Nucleus accumbens (tissue), 56 donors: ENCODE data around the gene NIFK.
"Not testable (repeated sequence)": the region's sequence is repeated elsewhere in the genome, so short reads cannot be mapped to it uniquely, and the experiment has no call there.

ENCODE experiments used
- DNase-seq, 56 donors: peaks; one replicate each; lab custom pipeline; 2025; lab: John Stamatoyannopoulos, UW

NIFK gene

DNA sequence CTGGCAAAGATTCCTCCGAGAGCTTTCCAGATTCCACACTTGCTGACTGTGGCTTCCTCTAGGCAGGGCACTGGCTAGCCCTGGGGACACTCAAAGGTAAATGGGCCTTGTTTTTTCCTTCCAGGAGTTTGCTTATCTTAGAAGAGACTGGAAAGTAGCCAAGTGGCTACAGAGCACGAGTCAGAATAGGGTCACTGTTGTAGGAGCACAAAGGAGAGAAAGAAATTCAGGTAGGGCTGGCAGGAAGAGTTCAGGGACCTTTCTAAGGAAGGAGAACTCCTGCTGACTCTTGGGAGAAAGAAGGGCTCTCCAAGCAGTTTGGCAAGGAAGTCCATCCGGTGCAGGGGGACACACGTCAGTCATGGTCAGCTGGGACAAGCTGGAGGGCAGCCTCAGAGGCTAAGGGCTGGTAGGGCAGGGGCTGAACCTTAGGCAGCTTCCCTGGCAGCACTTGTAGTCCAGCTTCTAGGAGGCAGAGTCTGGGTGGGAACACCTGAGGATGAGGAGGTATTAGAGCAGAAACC is 39.5 kb downstream of the NIFK start:
- DNase-seq, result no peak

DNA sequence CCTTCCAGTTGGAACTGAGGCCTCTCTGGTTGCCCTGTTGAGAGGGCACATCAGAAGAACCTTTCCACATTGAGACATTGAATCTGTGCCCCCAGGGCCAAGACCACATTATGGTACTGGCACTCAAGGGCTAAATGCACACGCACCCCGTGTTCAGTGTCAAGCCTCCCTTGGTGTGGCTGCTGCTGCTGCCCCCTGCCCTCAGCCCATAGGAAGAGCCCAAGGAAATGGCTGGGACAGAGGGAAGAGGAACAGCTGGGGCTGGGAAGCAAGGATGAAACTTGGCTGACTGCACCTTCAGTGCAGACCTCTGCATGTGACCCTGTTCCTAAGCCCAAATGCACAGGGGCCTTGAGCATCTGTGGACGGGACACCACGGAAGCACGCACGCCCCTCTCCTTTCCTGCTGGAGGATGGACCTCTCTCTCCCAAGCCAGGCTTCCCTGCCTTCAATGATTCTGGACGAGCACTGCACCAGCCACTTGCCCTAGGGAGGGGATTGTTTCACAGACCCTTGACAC is 40.2 kb downstream of the NIFK start:
- DNase-seq, result no peak

DNA sequence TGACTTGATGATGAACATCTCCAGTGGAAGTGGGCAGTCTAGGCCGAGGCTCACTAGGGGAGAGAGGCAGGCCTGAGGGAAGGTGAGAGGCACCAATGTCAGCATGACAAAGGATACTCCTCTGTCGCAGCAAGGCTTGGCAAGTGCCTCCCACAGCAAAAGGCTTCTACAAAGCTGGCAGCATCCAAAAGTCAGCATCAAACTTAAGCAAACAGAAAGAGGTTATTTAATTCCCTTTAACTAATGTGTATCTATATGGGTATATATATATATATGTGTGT is 41.6 kb downstream of the NIFK start:
- DNase-seq, result no peak

DNA sequence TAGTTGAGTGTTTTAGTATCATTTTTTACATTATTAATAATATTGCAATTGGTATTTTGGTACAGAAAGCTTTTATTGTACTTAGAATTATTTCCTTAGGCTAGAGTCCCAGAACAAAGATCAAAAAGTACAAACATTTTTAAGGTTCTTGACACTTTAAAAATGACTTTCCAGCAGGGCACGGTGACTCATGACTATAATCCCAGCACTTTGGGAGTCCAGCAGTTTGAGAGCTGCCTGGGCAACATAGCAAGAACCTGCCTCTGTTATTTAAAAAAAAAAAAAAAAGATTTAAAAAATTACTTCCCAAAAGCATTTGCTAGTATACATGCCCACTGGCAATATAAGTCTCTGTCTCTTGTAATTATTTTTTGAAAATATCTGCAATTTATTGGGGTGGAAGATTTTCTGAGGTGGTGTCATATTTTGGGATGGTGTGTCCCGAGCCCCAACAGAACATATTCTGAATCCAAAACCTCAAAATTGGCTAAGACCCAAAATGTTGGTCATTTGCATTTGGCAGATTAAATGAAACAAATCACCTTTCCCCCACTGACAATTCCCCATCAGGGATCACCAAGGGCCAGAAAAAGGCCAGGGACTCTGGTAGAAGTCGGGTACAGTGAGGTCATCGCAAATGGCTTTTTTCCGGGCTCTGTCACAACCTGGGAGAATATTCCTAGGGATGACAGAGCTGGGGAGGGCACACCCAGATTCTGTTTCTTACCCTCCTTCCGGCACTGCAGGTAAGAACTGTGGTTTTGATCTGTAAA is 42.1 kb downstream of the NIFK start:
- no peak for DNase-seq

DNA sequence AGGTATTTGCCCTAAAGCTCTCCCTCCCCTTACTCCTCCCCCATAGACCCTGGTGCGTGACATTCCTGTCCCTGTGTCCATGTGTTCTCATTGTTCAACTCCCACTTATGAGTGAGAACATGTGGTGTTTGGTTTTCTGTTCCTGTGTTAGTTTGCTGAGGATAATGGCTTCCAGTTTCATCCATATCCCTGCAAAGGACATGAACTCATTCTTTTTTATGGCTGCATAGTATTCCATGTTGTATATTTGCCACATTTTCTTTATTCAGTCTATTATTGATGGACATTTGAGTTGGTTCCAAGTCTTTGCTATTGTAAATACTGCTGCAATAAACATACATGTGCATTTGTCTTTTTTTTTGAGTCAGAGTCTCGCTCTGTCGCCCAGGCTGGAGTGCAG is 46.1 kb downstream of the NIFK start:
- not testable (repeated sequence) for DNase-seq

DNA sequence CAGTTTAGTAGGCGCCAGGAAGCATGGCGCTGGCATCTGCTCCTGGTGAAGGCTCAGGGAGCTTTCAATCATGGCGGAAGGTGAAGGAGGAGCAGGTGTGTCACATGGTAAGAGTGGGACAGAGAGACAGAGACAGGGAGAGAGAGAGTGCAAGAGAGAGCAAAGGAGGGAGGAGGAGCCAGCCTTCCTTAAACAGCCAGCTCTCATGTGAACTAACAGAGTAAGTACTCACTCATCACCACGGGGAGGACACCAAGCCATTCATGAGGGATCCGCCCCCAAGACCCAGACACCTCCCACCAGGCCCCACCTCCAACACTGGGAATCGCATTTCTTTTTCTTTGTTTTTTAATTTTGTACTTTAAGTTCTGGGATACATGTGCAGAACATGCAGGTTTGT is 46.6 kb downstream of the NIFK start:
- no peak for DNase-seq

DNA sequence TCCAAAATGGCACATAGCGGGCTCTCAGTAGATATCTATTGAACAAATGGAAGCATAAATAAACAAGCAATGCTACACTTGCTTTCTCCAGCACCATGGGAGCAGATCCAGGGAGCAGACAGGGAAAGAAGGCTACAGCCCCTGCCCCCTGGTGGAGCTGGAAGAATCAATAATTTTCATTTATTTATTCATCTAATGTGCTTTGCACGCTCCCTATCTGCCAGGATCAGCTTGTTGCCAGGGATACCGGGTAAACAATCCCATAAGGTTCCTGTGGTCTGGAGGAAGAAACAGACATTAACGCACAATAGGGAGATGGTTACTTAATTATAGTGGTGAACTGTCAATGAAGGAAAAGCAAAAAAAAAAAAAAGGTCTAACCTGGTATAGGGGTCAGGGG is 47.3 kb downstream of the NIFK start:
- DNase-seq, result peak in 1 of 56 donors; percentile 23

DNA sequence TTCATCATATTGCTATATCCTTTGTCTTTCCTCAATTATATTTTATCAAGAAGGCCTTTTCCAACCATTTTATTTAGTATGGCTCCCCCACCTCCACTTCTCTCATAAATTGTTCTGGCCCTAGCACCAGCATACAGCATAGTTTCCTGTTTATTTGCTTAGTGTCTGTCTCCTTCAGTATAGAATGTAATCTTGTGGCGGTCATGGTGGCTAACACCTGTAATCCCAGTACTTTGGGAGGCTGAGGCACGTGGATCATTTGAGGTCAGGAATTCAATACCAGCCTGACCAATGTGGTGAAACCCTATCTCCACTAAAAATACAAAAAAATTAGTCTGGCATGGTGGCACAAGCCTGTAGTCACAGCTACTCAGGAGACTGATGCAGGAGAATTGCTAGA is 47.9 kb downstream of the NIFK start:
- no peak for DNase-seq

DNA sequence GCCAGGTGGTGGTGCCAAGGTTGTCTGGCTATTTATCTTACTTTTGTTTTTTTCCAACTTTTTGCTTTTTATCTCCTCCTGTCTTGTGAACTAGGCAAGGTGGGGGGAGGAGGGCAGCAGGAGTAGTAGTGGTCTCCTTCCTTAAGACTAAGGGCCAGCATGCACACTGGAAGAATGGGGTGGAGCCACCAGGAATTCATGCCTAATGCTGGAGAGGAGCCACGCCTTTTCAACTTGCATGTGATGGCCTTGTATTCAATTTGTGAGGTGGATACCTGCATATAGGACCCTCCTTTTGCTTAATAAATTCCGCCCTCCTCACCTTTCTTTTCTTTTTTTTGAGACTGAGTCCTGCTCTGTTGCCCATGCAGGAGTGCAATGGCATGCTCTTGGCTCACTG is 49.8 kb downstream of the NIFK start:
- no peak for DNase-seq

- no peak for DNase-seq
Measured at GRCh38 chr2:121686218-121686617, 50.5 kb downstream of the NIFK start.

GRCh38 chr2:121682396-121683298 is 54.0 kb downstream of the NIFK start:
- no peak for DNase-seq

GRCh38 chr2:121677855-121678254 is 58.8 kb downstream of the NIFK start:
- DNase-seq, result no peak
